GM18499 (cell line): ENCODE measurements around the gene NCCRP1.

Experiments used
- ATAC-seq: cut with Tn5 transposase; IDR thresholded peaks from one replicate; pipeline ENCODE4 v1.9.1; 2021; ENCODE audit warnings: moderate number of reproducible peaks; ENCODE audit not compliant: insufficient read depth, unreplicated experiment

Gene NCCRP1

DNA sequence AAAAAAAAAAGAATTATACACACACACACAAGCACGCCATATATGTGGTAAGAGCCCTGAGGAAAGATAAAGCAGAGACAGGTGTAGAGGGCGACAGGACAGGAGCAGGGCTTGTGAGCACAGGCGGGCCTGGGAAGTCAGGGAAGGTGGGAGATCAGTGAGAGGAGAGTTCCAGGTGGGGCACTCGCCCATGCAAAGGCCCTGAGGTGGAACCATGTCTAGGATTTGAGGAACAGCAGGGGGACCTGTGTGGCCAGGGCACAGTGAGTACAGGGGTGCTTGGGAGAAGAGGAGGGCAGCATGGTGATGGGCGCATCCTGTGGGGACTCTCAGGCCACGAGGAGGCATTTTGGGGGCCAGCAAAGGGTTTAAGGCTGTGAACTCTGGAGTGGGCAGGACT lies 32.5 kb upstream of the NCCRP1 start:
- no peak for ATAC-seq

DNA sequence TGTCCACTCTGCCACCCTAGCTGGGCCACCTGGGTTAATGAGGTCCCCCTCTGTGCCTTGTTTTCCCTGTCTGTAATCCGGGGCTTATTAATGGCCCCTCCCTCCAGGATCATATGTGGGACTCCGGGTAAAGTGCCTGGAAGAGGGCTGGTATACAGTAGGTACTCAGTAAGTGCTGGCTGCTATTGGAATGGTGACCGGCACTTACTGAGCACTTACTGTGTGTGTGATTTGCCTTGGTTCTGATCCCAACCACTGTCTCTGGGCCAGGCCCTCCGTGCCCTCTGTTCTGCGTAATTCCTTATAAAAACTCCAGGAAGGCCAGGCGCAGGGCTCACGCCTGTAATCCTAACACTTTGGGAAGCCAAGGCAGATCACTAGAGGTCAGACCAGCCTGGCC lies 30.9 kb upstream of the NCCRP1 start:
- ATAC-seq = no peak

- ATAC-seq = no peak
Observed at GRCh38 chr19:39166571-39167391, 30.0 kb upstream of the NCCRP1 start.

- no peak for ATAC-seq
Observed at GRCh38 chr19:39167461-39168257, 29.1 kb upstream of the NCCRP1 start.

- no peak for ATAC-seq
Observed at GRCh38 chr19:39168258-39169142, 28.3 kb upstream of the NCCRP1 start.

DNA sequence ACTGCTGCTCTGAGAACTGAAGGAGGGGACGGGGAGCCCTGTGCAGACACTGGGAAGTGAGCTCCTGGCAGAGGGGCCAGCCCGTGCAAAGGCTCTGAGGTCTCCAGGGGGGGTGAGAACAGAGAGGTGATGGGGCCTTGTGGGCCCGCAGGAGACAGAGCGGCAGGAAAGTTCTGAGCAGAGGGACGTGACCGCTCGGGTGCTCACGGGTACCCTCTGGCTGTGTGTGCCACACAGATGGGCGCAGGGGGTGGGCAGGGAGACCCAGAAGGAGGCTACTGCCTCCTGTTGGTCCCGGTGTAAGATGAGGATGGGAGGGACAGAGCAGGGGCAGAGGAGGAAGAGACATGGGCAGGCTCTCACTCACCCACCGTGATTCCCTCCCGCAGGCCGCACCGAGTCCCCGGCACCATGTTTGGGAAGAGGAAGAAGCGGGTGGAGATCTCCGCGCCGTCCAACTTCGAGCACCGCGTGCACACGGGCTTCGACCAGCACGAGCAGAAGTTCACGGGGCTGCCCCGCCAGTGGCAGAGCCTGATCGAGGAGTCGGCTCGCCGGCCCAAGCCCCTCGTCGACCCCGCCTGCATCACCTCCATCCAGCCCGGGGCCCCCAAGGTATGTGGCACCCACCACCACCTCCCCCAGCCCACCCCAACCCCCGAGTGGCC lies 27.5 kb upstream of the NCCRP1 start:
- no peak for ATAC-seq

DNA sequence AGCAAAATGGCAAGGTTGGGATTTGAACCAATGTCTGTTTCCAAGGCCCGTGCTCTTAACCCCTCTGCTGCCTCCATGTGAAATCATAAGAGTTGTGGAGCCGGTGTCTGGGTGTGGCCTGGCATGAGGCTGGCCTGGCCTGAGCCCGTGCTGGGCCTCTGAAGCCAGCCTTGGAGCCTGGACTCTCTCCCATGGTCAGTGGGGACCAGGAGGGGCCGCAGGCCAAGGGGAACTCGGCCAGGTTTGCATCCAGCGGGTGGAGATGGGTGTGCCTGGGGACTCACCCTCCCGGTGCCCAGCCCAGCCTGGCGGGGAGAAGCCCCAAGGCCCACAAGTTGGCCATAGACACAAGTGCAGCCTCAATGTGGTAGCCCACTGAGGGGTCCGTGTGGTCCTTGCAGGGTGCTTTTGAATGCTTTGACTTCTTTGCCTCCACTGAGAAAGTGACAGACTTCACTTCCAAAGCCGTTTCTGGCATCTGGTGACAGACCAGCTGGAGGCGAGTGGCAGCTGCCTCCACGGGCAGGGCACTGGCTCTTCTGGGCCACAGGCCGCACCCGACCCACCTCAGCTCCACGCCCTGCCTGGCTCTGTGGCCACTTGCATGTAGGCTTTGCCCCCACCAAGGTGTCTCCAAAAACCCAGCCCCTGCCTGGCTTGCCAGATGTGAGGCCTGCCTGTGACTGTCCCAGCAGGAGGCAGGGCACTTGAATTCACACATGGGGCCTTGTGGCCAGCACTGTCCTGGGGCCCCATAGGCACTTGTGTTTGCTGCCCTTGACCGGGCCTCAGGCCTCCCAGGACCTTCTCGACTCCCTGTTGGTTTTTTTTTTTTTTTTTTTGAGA lies 26.2 kb upstream of the NCCRP1 start:
- ATAC-seq = no peak

GRCh38 chr19:39171479-39172465 lies 25.0 kb upstream of the NCCRP1 start:
- no peak for ATAC-seq

DNA sequence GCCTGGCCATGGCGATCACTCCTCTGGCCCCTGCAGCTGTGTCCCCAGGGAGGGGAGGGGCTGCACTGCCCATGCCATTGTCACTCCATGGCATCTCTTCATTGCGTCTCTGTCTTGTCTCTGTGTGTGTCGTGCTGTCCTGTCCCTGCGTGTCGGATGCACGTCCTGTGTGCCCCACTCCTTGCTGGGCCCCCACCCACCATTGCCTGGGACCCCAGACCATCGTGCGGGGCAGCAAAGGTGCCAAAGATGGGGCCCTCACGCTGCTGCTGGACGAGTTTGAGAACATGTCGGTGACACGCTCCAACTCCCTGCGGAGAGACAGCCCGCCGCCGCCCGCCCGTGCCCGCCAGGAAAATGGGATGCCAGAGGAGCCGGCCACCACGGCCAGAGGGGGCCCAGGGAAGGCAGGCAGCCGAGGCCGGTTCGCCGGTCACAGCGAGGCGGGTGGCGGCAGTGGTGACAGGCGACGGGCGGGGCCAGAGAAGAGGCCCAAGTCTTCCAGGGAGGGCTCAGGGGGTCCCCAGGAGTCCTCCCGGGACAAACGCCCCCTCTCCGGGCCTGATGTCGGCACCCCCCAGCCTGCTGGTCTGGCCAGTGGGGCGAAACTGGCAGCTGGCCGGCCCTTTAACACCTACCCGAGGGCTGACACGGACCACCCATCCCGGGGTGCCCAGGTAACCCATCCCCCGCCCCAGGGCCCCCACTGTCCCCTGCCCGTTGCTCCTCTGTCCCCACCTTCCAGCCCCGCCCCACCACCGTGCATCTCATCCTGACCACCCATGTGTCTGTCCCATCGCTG lies 23.9 kb upstream of the NCCRP1 start:
- ATAC-seq = no peak

DNA sequence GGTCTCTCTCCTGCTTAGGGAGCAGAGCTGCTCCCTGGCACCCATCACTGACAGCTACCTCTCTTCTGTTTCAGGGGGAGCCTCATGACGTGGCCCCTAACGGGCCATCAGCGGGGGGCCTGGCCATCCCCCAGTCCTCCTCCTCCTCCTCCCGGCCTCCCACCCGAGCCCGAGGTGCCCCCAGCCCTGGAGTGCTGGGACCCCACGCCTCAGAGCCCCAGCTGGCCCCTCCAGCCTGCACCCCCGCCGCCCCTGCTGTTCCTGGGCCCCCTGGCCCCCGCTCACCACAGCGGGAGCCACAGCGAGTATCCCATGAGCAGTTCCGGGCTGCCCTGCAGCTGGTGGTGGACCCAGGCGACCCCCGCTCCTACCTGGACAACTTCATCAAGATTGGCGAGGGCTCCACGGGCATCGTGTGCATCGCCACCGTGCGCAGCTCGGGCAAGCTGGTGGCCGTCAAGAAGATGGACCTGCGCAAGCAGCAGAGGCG lies 23.2 kb upstream of the NCCRP1 start:
- ATAC-seq = no peak

GRCh38 chr19:39174142-39174541 lies 22.6 kb upstream of the NCCRP1 start:
- ATAC-seq = no peak

DNA sequence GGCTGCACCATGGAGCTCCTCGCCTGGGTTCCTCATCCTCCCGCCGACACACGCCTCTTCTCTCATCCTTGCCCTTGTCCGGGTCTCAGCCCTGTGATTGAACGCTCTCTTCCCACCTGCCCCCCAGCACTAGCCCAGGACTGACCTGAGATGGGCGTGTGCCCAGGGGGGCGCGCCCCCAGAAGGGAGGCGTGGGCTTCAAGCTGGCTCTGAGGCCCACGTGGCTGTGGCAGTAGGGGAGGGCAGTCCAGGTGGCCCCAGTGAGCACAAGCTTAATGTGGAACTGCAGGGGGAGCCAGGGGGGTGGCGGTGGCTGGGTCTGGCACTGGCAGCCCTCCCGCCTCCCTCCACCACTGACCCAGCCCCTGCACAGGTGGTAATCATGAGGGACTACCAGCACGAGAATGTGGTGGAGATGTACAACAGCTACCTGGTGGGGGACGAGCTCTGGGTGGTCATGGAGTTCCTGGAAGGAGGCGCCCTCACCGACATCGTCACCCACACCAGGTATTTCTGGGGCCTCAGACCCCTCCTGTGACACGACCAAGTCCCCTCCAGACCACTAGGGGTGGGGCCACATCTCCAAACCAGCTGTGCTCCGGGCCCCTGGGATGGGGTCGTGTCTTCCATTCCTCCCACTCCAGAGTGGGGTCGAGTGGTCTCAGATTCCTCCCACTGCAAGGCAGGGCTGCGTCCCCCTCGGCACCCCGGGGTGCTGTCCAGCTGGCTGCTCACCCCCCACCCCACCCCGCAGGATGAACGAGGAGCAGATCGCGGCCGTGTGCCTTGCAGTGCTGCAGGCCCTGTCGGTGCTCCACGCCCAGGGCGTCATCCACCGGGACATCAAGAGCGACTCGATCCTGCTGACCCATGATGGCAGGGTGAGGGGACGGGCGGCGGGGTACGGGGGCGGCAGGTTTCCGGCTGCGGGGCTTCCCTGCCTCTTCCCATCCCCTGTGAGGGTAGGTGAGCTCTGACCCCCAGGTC lies 21.9 kb upstream of the NCCRP1 start:
- ATAC-seq = no peak

GRCh38 chr19:39175564-39175963 lies 21.2 kb upstream of the NCCRP1 start:
- ATAC-seq = no peak

GRCh38 chr19:39177110-39177699 lies 19.6 kb upstream of the NCCRP1 start:
- no peak for ATAC-seq

DNA sequence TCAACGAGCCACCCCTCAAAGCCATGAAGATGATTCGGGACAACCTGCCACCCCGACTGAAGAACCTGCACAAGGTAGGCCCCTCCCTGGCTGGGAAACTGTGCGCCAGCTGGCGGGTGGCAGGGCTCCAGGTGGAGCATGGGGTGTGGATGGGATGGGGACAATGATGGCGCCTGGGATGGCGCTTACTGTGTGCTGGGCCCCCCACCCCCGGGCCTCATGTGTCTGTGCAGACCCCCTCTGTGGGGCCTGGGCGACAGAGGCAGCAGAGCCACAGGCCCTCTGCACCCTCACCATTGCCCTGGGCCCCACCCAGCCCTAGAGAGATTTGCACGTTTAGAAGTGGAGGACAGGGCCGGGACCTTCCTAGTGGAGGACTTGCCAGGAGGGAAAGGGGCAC lies 19.0 kb upstream of the NCCRP1 start:
- ATAC-seq = no peak
